GM18511 (cell line): ENCODE measurements around the gene TCP11X2.
"Not testable (repeated sequence)": the region's sequence is repeated elsewhere in the genome, so short reads cannot be mapped to it uniquely, and the experiment has no call there.

Experiments used
- ATAC-seq: cut with Tn5 transposase; IDR thresholded peaks from one replicate; pipeline ENCODE4 v1.9.1; 2021; ENCODE audit warnings: mild to moderate bottlenecking, moderate library complexity; ENCODE audit not compliant: unreplicated experiment

Gene TCP11X2

GRCh38 chrX:102471762-102472220 lies at the start of gene TCP11X2:
TCP11X2 (minus strand) TSS chrX:102471812.
- not testable (repeated sequence) for ATAC-seq

- no peak for ATAC-seq
Measured at GRCh38 chrX:102517326-102517725, 45.7 kb upstream of the TCP11X2 start.

GRCh38 chrX:102515975-102516941 lies 44.6 kb upstream of the TCP11X2 start, which contains the start of gene TMSB15A:
TMSB15A (minus strand) TSS chrX:102516739.
- ATAC-seq: peak; percentile 91

GRCh38 chrX:102514536-102514935 lies 42.9 kb upstream of the TCP11X2 start:
- no peak for ATAC-seq

- no peak for ATAC-seq
Measured at GRCh38 chrX:102498732-102499131, 27.1 kb upstream of the TCP11X2 start.

- no peak for ATAC-seq
Measured at GRCh38 chrX:102491766-102492165, 20.2 kb upstream of the TCP11X2 start.

GRCh38 chrX:102478765-102479164 lies 7.2 kb upstream of the TCP11X2 start:
- ATAC-seq: not testable (repeated sequence)

- ATAC-seq: peak; percentile 67
Measured at GRCh38 chrX:102470215-102470614, 1.4 kb downstream of the TCP11X2 start.

- ATAC-seq: not testable (repeated sequence)
Measured at GRCh38 chrX:102458615-102459014, 13.0 kb downstream of the TCP11X2 start.

GRCh38 chrX:102439908-102440307 lies 31.7 kb downstream of the TCP11X2 start, which contains the start of gene NXF2B:
NXF2B (minus strand) TSS chrX:102440008; CDS start chrX:102380036, 59,972 bp downstream.
- ATAC-seq: not testable (repeated sequence)

GRCh38 chrX:102414493-102414892 lies 57.1 kb downstream of the TCP11X2 start:
- ATAC-seq: not testable (repeated sequence)
